IMR-90 (cell line): ENCODE measurements around the gene ACSS2. TPM values are rescaled to one million over a fixed set of nuclear protein-coding genes. Genes with fewer than 3 reads are reported as not detected.

Source experiments
- ATAC-seq: fragments of 200-7000 bp; cut with Tn5 transposase; 2 replicates; pipeline ENCODE4 v1.9.1; 2020; ENCODE audit warnings: low read depth, mild to moderate bottlenecking, moderate library complexity
- BruUV-seq: library from RNA; stranded (reverse); fragments of 400-500 nt; replicated peaks from 2 replicates; lab custom pipeline; 2021; lab: Mats Ljungman, UMichigan
- CTCF ChIA-PET: fragments of 300-600 bp; formaldehyde crosslinking; extraction: SDS; loops from one replicate; lab custom pipeline; 2021; ENCODE audit warnings: antibody characterized with exemption; lab: Yijun Ruan, JAX
- POLR2A ChIA-PET: fragments of 300-600 bp; sonication (Branson Sonifier 250); formaldehyde crosslinking; loops from one replicate; lab custom pipeline; 2022; ENCODE audit warnings: antibody characterized with exemption; ENCODE audit not compliant: unreplicated experiment; lab: Charles Lee
- DNase-seq: peaks from one replicate; pipeline ENCODE4 v3.0.0; 2013
- H2AFZ ChIP-seq: replicated peaks from 2 replicates; pipeline ENCODE3; 2013; ENCODE audit warnings: low read length, mild to moderate bottlenecking; ENCODE audit not compliant: poor library complexity
- H2AK5ac ChIP-seq: 2 replicates; pipeline ENCODE4 v1.6.1; 2013; ENCODE audit warnings: low read depth, low read length, inconsistent platforms
- H2AK9ac ChIP-seq: replicated peaks from 2 replicates; pipeline ENCODE3; 2013; ENCODE audit warnings: mild to moderate bottlenecking, low read depth, low read length, moderate library complexity; ENCODE audit not compliant: poor library complexity
- H2BK120ac ChIP-seq: 2 replicates; pipeline ENCODE4 v1.6.1; 2013; ENCODE audit warnings: low read depth, low read length, inconsistent platforms
- H2BK15ac ChIP-seq: 3 replicates; pipeline ENCODE4 v1.6.1; 2013; ENCODE audit warnings: low read depth, low read length, inconsistent platforms
- H2BK20ac ChIP-seq: 2 replicates; pipeline ENCODE4 v1.6.1; 2013; ENCODE audit warnings: low read depth, mild to moderate bottlenecking, inconsistent platforms, low read length, moderate library complexity
- H2BK5ac ChIP-seq: 2 replicates; pipeline ENCODE4 v1.6.1; 2013; ENCODE audit warnings: mild to moderate bottlenecking, low read depth, low read length, inconsistent platforms; ENCODE audit not compliant: poor library complexity, severe bottlenecking
- H3K14ac ChIP-seq: replicated peaks from 2 replicates; pipeline ENCODE4 v1.6.1; 2013; ENCODE audit warnings: low read depth, low read length, inconsistent platforms
- H3K18ac ChIP-seq: 2 replicates; pipeline ENCODE4 v1.6.1; 2013; ENCODE audit warnings: low read depth, low read length, control low read depth
- H3K23ac ChIP-seq: 2 replicates; pipeline ENCODE4 v1.6.1; 2013; ENCODE audit warnings: low read depth, low read length, inconsistent platforms
- H3K27ac ChIP-seq: 2 replicates; pipeline ENCODE4 v1.5.1; 2013; ENCODE audit warnings: mild to moderate bottlenecking, control low read depth, low read length; ENCODE audit not compliant: insufficient read depth
- H3K27me3 ChIP-seq: 2 replicates; pipeline ENCODE4 v1.6.1; 2013; ENCODE audit warnings: low read length; ENCODE audit not compliant: control insufficient read depth, insufficient read depth
- H3K36me3 ChIP-seq: 2 replicates; pipeline ENCODE4 v1.6.1; 2013; ENCODE audit warnings: low read length, mixed read lengths; ENCODE audit not compliant: control insufficient read depth, insufficient read depth
- H3K4ac ChIP-seq: 2 replicates; pipeline ENCODE4 v1.6.1; 2013; ENCODE audit warnings: low read depth, low read length, inconsistent platforms
- H3K4me1 ChIP-seq: 2 replicates; pipeline ENCODE4 v1.6.1; 2013; ENCODE audit warnings: low read length, mixed read lengths; ENCODE audit not compliant: control insufficient read depth, insufficient read depth
- H3K4me2 ChIP-seq: 2 replicates; pipeline ENCODE4 v1.6.1; 2013; ENCODE audit warnings: low read depth, mild to moderate bottlenecking, control low read depth, low read length, moderate library complexity
- H3K4me3 ChIP-seq: 2 replicates; pipeline ENCODE4 v1.5.1; 2013; ENCODE audit warnings: low read depth, mild to moderate bottlenecking, control low read depth, low read length, moderate library complexity; ENCODE audit not compliant: insufficient read depth
- H3K56ac ChIP-seq: 2 replicates; pipeline ENCODE4 v1.6.1; 2013; ENCODE audit warnings: low read length, inconsistent platforms; ENCODE audit not compliant: insufficient read depth; ENCODE audit errors: extremely low read depth
- H3K79me1 ChIP-seq, 2 experiments: 2 replicates each; pipeline ENCODE4 v1.6.1; 2013; ENCODE audit warnings: low read length in 2 of 2, inconsistent platforms in 1 of 2, low read depth in 1 of 2
- H3K9ac ChIP-seq: 2 replicates; pipeline ENCODE4 v1.6.1; 2013; ENCODE audit warnings: low read depth, low read length, control low read depth
- H3K9me1 ChIP-seq: 2 replicates; pipeline ENCODE4 v1.6.1; 2013; ENCODE audit warnings: low read length, inconsistent platforms; ENCODE audit not compliant: insufficient read depth
- H3K9me3 ChIP-seq: 2 replicates; pipeline ENCODE4 v1.6.1; 2013; ENCODE audit warnings: low read length; ENCODE audit not compliant: control insufficient read depth, insufficient read depth
- H4K20me1 ChIP-seq: 2 replicates; pipeline ENCODE4 v1.6.1; 2013; ENCODE audit warnings: low read length, inconsistent platforms; ENCODE audit not compliant: insufficient read depth
- H4K5ac ChIP-seq: 2 replicates; pipeline ENCODE4 v1.6.1; 2013; ENCODE audit warnings: mild to moderate bottlenecking, low read depth, low read length, control low read depth
- H4K8ac ChIP-seq, 2 experiments: 2 replicates each; pipeline ENCODE4 v1.6.1; 2013; ENCODE audit warnings: low read depth in 2 of 2, low read length in 2 of 2, control low read depth in 1 of 2, inconsistent platforms in 1 of 2
- H4K91ac ChIP-seq: 2 replicates; pipeline ENCODE4 v1.6.1; 2013; ENCODE audit warnings: low read depth, low read length, inconsistent platforms; ENCODE audit not compliant: insufficient read depth
- NFE2L2 ChIP-seq: fragments of 150-350 bp; IDR thresholded peaks from 2 replicates; pipeline ENCODE4 v1.6.1; 2016; ENCODE audit warnings: low read depth, mild to moderate bottlenecking, low read length
- RAD21 ChIP-seq: IDR thresholded peaks from 2 replicates; pipeline ENCODE4 v1.6.1; 2012; ENCODE audit warnings: low read length, improper control_type of control experiment
- WGBS, 2 experiments: methylation state at CpG; one replicate each; pipeline versions ENCODE4 v1.1.5 to v1.1.7; 2013; ENCODE audit warnings: missing lambda C conversion rate in 2 of 2; ENCODE audit not compliant: insufficient read length in 1 of 2; ENCODE audit errors: extremely low coverage in 2 of 2; 5-methylcytosine and 5-hydroxymethylcytosine counted together
- dilution Hi-C: fragments of 300-500 bp; cut with HindIII; formaldehyde crosslinking; loops from one replicate; pipeline ENCODE4 v1.14.3; 2018; ENCODE audit warnings: low sequenced_read_pairs; ENCODE audit not compliant: unreplicated experiment
- in situ Hi-C: fragments of 300-500 bp; cut with MboI; formaldehyde crosslinking; loops from 3 replicates; pipeline ENCODE4 v1.14.3; 2019; ENCODE audit warnings: low sequenced_read_pairs, inconsistent platforms, mixed read lengths
- intact Hi-C: fragments of 100-400 bp; cut with micrococcal nuclease; formaldehyde crosslinking; loops from 2 replicates; pipeline ENCODE4 v1.10.0; 2022
- polyA plus RNA-seq, 3 experiments: library from polyadenylated mRNA; depleted of rRNA; stranded (reverse); fragments of >200 nt; gene quantifications; 2 replicates each; pipeline ENCODE4 v1.2.3, GENCODE V29; 2012; ENCODE audit warnings: low replicate concordance in 1 of 3
- total RNA-seq: library from RNA; depleted of rRNA; stranded (reverse); fragments of >200 nt; gene quantifications from 2 replicates; pipeline ENCODE4 v1.2.3, GENCODE V29; 2012
- TF ChIP-seq, protein P1 (sequence below): fragments of 150-350 bp; IDR thresholded peaks from 2 replicates; pipeline ENCODE4 v1.6.1; 2017; ENCODE audit warnings: mild to moderate bottlenecking, antibody characterized with exemption, low read length, low read depth

Gene ACSS2
- total and polyA plus RNA-seq, 2 of the 4 experiments (the other 2 are of a cell fraction): 26.9 to 46.4 TPM

GRCh38 chr20:34831936-34832335 is 44.5 kb upstream of the ACSS2 start:
- WGBS, 2 experiments: 83% methylated on average over 3 of the region's 5 CpGs; no CpG with 5 or more reads in 1 of the 2 experiments
- intact Hi-C loops: loop anchor here (5.0 to 10.0 kb wide), 3 partner anchors 263 to 603 kb away; partner anchors contain the start of genes GDF5 and TRPC4AP

More at GRCh38 chr20:34831936-34832335, 44.5 kb upstream of the ACSS2 start:
- dilution Hi-C loops: no loop called here
- in situ Hi-C loops: loop anchor here (25.0 kb wide), 1 partner anchor 605 kb away; the partner anchor contains the start of gene GDF5
- Histone ChIP-seq H3K23ac (no peak overlapping the region), H2AK5ac (no peak overlapping the region), H4K20me1 (no peaks in the 10 kb centered on the region), H3K4ac (no peak overlapping the region), H3K9me3 (no peaks in the 10 kb centered on the region), H3K36me3 (no peaks in the 10 kb centered on the region), H3K4me2 (no peak overlapping the region), H4K5ac (no peak overlapping the region), H2BK15ac (no peak overlapping the region), H3K79me1 (no peaks in the 10 kb centered on the region), H2AK9ac (no peak overlapping the region), H4K8ac (no peak overlapping the region), H3K18ac (no peak overlapping the region), H2AFZ (no peak overlapping the region), H3K9ac (no peak overlapping the region), H3K56ac (0 out of 2 replicates have a peak overlapping the region, but pooled peaks have one; percentile 15), H3K14ac (no peak overlapping the region), H2BK5ac (no peak overlapping the region), H3K27me3 (peaks cover 15% of the 10 kb centered on the region), H3K4me1 (no peaks in the 10 kb centered on the region; the same call in 1 of the 2 replicates), H3K4me3 (no peak overlapping the region), H4K91ac (no peak overlapping the region), H2BK20ac (no peak overlapping the region), H3K9me1 (no peaks in the 10 kb centered on the region), H2BK120ac (no peak overlapping the region), H3K27ac (no peak overlapping the region)
- no peak for ATAC-seq
- BruUV-seq: no TSS peak
- TF ChIP-seq NFE2L2 (no peak), RAD21 (no peak)
- TF ChIP-seq, protein P1, sequence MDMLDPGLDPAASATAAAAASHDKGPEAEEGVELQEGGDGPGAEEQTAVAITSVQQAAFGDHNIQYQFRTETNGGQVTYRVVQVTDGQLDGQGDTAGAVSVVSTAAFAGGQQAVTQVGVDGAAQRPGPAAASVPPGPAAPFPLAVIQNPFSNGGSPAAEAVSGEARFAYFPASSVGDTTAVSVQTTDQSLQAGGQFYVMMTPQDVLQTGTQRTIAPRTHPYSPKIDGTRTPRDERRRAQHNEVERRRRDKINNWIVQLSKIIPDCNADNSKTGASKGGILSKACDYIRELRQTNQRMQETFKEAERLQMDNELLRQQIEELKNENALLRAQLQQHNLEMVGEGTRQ: no peak
- ChIA-PET CTCF (no interaction called here), POLR2A (no interaction called here)
- no peak for DNase-seq
